Spinal cord (tissue), 10 donors: ENCODE results near the gene MRAP2. TPM values are rescaled to one million over a fixed set of nuclear protein-coding genes. Genes with fewer than 3 reads are reported as not detected.

Source experiments
- DNase-seq, 6 donors: peaks; one replicate each; pipeline versions ENCODE4 v3.0.0 to v3.0.0-alpha.2; 2013 to 2015; ENCODE audit warnings: low spot score in 6 of 6, low read depth in 4 of 6
- H3K27ac ChIP-seq: one replicate; pipeline ENCODE4 v1.5.1; 2013; ENCODE audit warnings: low read depth, low read length, control low read depth
- H3K27me3 ChIP-seq: one replicate; pipeline ENCODE4 v1.6.1; 2013; ENCODE audit warnings: low read length; ENCODE audit not compliant: control insufficient read depth, insufficient read depth
- H3K36me3 ChIP-seq: one replicate; pipeline ENCODE4 v1.6.1; 2013; ENCODE audit warnings: low read length; ENCODE audit not compliant: control insufficient read depth, insufficient read depth
- H3K4me1 ChIP-seq: one replicate; pipeline ENCODE4 v1.6.1; 2013; ENCODE audit warnings: low read length; ENCODE audit not compliant: control insufficient read depth, insufficient read depth
- H3K4me3 ChIP-seq: one replicate; pipeline ENCODE4 v1.5.1; 2013; ENCODE audit warnings: low read depth, low read length, control low read depth
- H3K9me3 ChIP-seq: one replicate; pipeline ENCODE4 v1.6.1; 2013; ENCODE audit warnings: low read length; ENCODE audit not compliant: control insufficient read depth, insufficient read depth
- WGBS: methylation state at CpG from one replicate; pipeline ENCODE4 v1.1.5; 2013; ENCODE audit warnings: missing lambda C conversion rate; ENCODE audit not compliant: insufficient coverage; 5-methylcytosine and 5-hydroxymethylcytosine counted together
- polyA plus RNA-seq, 2 donors: library from polyadenylated mRNA; unstranded; fragments of 120-200 nt; gene quantifications; one replicate each; pipeline ENCODE4 v1.2.1, GENCODE V29; 2013; ENCODE audit not compliant: insufficient read length in 2 of 2
- total RNA-seq, 2 donors: library from RNA; depleted of rRNA in 1 of 2; stranded (reverse); fragments of 120-200 nt in 1 of 2; fragments of >200 nt in 1 of 2; gene quantifications; one replicate each; pipeline versions ENCODE4 v1.2.3 to v1.2.4, GENCODE V29; 2013 to 2014
- donor health status: healthy.

MRAP2 gene
- total and polyA plus RNA-seq, 4 donors = 5.4 to 17.3 (median 8.1) TPM

- H3K27ac ChIP-seq = no peak overlapping the region
- no peaks in the 10 kb centered on the region for H3K27me3 ChIP-seq
- no peaks in the 10 kb centered on the region for H3K4me1 ChIP-seq
- peak in 4 of 6 donors; percentile 5 to 62 (median 34) for DNase-seq
- H3K4me3 ChIP-seq = no peak overlapping the region
- H3K36me3 ChIP-seq = peaks cover 8% of the 10 kb centered on the region
- 80% methylated on average over 1 of the region's 5 CpGs for WGBS
- H3K9me3 ChIP-seq = no peaks in the 10 kb centered on the region
These were observed 103.4 kb downstream of the MRAP2 start for GRCh38 chr6:84137051-84137375.

- no peak overlapping the region for H3K4me3 ChIP-seq
- no peak for DNase-seq
- no peaks in the 10 kb centered on the region for H3K4me1 ChIP-seq
- peaks cover 8% of the 10 kb centered on the region for H3K36me3 ChIP-seq
- H3K27me3 ChIP-seq = no peaks in the 10 kb centered on the region
- H3K9me3 ChIP-seq = no peaks in the 10 kb centered on the region
- WGBS = no CpG with 5 or more reads among the region's 2 CpGs
- H3K27ac ChIP-seq = no peak overlapping the region
These were observed 104.5 kb downstream of the MRAP2 start for GRCh38 chr6:84137989-84138575.

- no peaks in the 10 kb centered on the region for H3K4me1 ChIP-seq
- peaks cover 2% of the 10 kb centered on the region for H3K36me3 ChIP-seq
These were observed 105.7 kb downstream of the MRAP2 start for GRCh38 chr6:84139311-84139710.

More at GRCh38 chr6:84139311-84139710, 105.7 kb downstream of the MRAP2 start:
- Histone ChIP-seq H3K27ac (no peak overlapping the region), H3K9me3 (no peaks in the 10 kb centered on the region), H3K27me3 (no peaks in the 10 kb centered on the region), H3K4me3 (no peak overlapping the region)
- DNase-seq = no peak

Other genes with a start within 250 kb of the MRAP2 start
- 10 to 100 TPM in 1 of 2 donors, 1 to 10 TPM in 1; 2.9 to 11.4 TPM for gene RIPPLY2, start 180.4 kb upstream of the MRAP2 start, total RNA-seq
- gene RIPPLY2, start 180.4 kb upstream of the MRAP2 start, polyA plus RNA-seq = 10 to 100 TPM; 13.3 to 18.5 TPM
- gene CYB5R4, start 174.1 kb upstream of the MRAP2 start, total RNA-seq = 10 to 100 TPM; 11.1 to 11.2 TPM
- gene CYB5R4, start 174.1 kb upstream of the MRAP2 start, polyA plus RNA-seq = 10 to 100 TPM; 13.6 to 14.8 TPM
- 10 to 100 TPM; 17.6 to 19.1 TPM for gene CEP162, start 193.9 kb downstream of the MRAP2 start, total RNA-seq
- gene CEP162, start 193.9 kb downstream of the MRAP2 start, polyA plus RNA-seq = 10 to 100 TPM; 10.2 to 11.4 TPM